GM12878 (cell line): ENCODE measurements around the gene TOPAZ1. TPM values are rescaled to one million over a fixed set of nuclear protein-coding genes. Genes with fewer than 3 reads are reported as not detected.
A peak's percentile ranks its signal among the peaks of the same experiment; 100 is the strongest.

Experiments used
- BMI1 ChIP-seq: fragments of 450-650 bp; IDR thresholded peaks from 2 replicates; pipeline ENCODE4 v1.6.1; 2016; ENCODE audit warnings: mild to moderate bottlenecking, moderate library complexity, borderline replicate concordance
- BRCA1 ChIP-seq: IDR thresholded peaks from 2 replicates; pipeline ENCODE4 v1.6.1; 2011; ENCODE audit warnings: low read depth, low read length, improper control_type of control experiment
- CBX3 ChIP-seq: fragments of 200-600 bp; sonication (generic); IDR thresholded peaks from 2 replicates; pipeline ENCODE4 v1.6.1; 2016; ENCODE audit warnings: low read depth, borderline replicate concordance
- CEBPB ChIP-seq, 2 experiments: fragments of 150-350 bp in 1 of 2; IDR thresholded peaks; 2 replicates each; pipeline ENCODE4 v1.6.1; 2012 to 2014; ENCODE audit warnings: low read depth in 2 of 2, low read length in 2 of 2, borderline replicate concordance in 1 of 2, inconsistent platforms in 1 of 2
- CREM ChIP-seq: IDR thresholded peaks from 2 replicates; pipeline ENCODE4 v1.6.1; 2014; ENCODE audit warnings: antibody characterized with exemption, low read depth
- EGR1 ChIP-seq, 2 experiments: IDR thresholded peaks; 1 replicate in 1 of 2; 2 replicates in 1 of 2; pipeline ENCODE4 v1.6.1; 2011 to 2012; ENCODE audit warnings: low read depth in 2 of 2, low read length in 2 of 2, borderline replicate concordance in 1 of 2, mild to moderate bottlenecking in 1 of 2, moderate library complexity in 1 of 2
- EP300 ChIP-seq, 2 experiments: fragments of 150-350 bp in 1 of 2; IDR thresholded peaks; 2 replicates each; pipeline ENCODE4 v1.6.1; 2011 to 2012; ENCODE audit warnings: low read depth in 2 of 2, low read length in 2 of 2, borderline replicate concordance in 1 of 2, improper control_type of control experiment in 1 of 2, inconsistent platforms in 1 of 2; ENCODE audit not compliant: control insufficient read depth in 1 of 2
- FOS ChIP-seq: IDR thresholded peaks from 3 replicates; pipeline ENCODE4 v1.6.1; 2011; ENCODE audit warnings: borderline replicate concordance; ENCODE audit not compliant: insufficient read length; ENCODE audit errors: extremely low read depth
- HDGF ChIP-seq: fragments of 450-650 bp; IDR thresholded peaks from 2 replicates; pipeline ENCODE4 v1.6.1; 2016; ENCODE audit warnings: antibody characterized with exemption
- IKZF1 ChIP-seq: fragments of 450-650 bp; conservative IDR thresholded peaks from 2 replicates; pipeline ENCODE4 v1.6.1; 2017; ENCODE audit warnings: antibody characterized with exemption, mild to moderate bottlenecking
- PAX8 ChIP-seq: fragments of 450-650 bp; IDR thresholded peaks from 2 replicates; pipeline ENCODE4 v1.6.1; 2017; ENCODE audit warnings: mild to moderate bottlenecking, moderate library complexity
- WRNIP1 ChIP-seq: IDR thresholded peaks from 2 replicates; pipeline ENCODE4 v1.6.1; 2011; ENCODE audit warnings: low read depth, low read length, improper control_type of control experiment, borderline replicate concordance
- ZNF622 ChIP-seq: fragments of 450-650 bp; IDR thresholded peaks from 2 replicates; pipeline ENCODE4 v1.6.1; 2017; ENCODE audit warnings: mild to moderate bottlenecking, inconsistent platforms
- ZZZ3 ChIP-seq: IDR thresholded peaks from 2 replicates; pipeline ENCODE4 v1.6.1; 2011; ENCODE audit warnings: low read depth; ENCODE audit not compliant: control insufficient read depth, insufficient read length
- polyA plus RNA-seq, 11 experiments: library from polyadenylated mRNA; depleted of rRNA in 4 of 11; unstranded in 6 of 11; stranded (reverse) in 5 of 11; fragments of >200 nt; fragmentation: Nextera tagmentation in 4 of 11; fragmentation: Illumina TruSeq in 1 of 11; extraction: Ambion mirVana in 4 of 11; extraction: Trizol in 1 of 11; gene quantifications; 1 replicate in 1 of 11; 2 replicates in 10 of 11; pipeline versions ENCODE4 v1.2.1 to v1.2.3, GENCODE V29; 2011 to 2016; ENCODE audit warnings: inconsistent platforms in 2 of 11, missing spikeins in 2 of 11, low read depth in 1 of 11
- total RNA-seq, 4 experiments: library from RNA; depleted of rRNA in 3 of 4; stranded (reverse); fragments of >200 nt in 3 of 4; fragmentation: Illumina TruSeq in 1 of 4; extraction: Trizol in 1 of 4; gene quantifications; 2 replicates each; pipeline versions ENCODE4 v1.2.1 to v1.2.3, GENCODE V29; 2013 to 2021
- TF ChIP-seq, protein P1 (sequence below): fragments of 150-350 bp; IDR thresholded peaks from 2 replicates; pipeline ENCODE4 v1.6.1; 2016; ENCODE audit warnings: low read depth, low read length
- TF ChIP-seq, protein P2 (sequence below): fragments of 450-650 bp; IDR thresholded peaks from 2 replicates; pipeline ENCODE4 v1.6.1; 2018; ENCODE audit warnings: mild to moderate bottlenecking, low read depth, moderate library complexity; ENCODE audit not compliant: partially characterized antibody
- TF ChIP-seq, protein P3 (sequence below): IDR thresholded peaks from 2 replicates; pipeline ENCODE4 v1.6.1; 2011; ENCODE audit warnings: borderline replicate concordance, low read depth, mild to moderate bottlenecking, moderate library complexity, mixed read lengths, low read length; ENCODE audit not compliant: insufficient read depth; ENCODE audit errors: extremely low read length
- TF ChIP-seq, protein P4 (sequence below): IDR thresholded peaks from 2 replicates; pipeline ENCODE4 v1.6.1; 2012; ENCODE audit warnings: mild to moderate bottlenecking, low read depth, low read length

The TOPAZ1 gene
- total and polyA plus RNA-seq, 10 of the 15 experiments (the other 5 are each of a cell fraction or from before 2014, with no cell fraction given) = 0.02 TPM; not detected in 9

DNA sequence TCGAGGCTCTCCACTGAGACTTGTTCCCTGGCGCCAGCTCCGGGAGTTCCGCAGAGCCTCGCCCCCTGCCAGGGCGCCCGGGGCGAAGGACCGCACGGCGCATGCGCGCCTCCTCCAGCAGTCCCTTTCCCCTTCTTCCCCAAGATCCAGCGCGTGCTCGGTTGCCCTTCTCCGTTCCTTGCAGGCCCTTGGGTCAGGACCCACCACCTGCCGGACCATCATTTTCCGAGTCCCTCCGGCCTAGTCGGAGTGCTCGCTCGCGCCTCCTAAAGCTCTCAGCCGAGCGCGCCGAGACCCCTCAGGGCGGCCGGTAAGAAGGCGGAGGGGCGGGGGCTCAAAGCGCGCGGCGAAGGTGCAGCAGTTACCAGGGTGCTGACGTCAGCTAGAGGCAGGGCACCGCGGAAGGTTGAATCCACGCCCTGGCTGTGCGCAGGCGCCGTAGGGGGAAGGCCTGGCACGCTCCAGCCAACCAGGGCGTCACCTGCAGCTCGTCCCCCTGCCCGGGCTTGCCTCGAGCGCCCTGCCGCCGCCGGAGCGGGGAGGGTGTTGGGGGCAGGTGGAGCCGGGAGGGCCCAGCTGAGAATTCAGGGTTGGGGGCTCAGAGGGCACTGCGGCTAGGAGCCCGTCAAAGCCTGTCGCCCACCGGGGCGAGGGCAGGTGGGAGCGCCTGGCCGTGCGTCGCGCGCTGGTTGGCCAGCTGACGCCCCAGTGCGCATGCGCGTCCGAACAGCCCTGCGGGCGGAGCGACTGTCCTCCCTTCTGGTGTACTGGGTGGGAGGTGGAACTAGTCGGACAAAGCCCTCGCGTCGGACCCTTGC lies 96.5 kb downstream of the TOPAZ1 start, which contains the start of gene TCAIM (continued):
- TF ChIP-seq, protein P1, sequence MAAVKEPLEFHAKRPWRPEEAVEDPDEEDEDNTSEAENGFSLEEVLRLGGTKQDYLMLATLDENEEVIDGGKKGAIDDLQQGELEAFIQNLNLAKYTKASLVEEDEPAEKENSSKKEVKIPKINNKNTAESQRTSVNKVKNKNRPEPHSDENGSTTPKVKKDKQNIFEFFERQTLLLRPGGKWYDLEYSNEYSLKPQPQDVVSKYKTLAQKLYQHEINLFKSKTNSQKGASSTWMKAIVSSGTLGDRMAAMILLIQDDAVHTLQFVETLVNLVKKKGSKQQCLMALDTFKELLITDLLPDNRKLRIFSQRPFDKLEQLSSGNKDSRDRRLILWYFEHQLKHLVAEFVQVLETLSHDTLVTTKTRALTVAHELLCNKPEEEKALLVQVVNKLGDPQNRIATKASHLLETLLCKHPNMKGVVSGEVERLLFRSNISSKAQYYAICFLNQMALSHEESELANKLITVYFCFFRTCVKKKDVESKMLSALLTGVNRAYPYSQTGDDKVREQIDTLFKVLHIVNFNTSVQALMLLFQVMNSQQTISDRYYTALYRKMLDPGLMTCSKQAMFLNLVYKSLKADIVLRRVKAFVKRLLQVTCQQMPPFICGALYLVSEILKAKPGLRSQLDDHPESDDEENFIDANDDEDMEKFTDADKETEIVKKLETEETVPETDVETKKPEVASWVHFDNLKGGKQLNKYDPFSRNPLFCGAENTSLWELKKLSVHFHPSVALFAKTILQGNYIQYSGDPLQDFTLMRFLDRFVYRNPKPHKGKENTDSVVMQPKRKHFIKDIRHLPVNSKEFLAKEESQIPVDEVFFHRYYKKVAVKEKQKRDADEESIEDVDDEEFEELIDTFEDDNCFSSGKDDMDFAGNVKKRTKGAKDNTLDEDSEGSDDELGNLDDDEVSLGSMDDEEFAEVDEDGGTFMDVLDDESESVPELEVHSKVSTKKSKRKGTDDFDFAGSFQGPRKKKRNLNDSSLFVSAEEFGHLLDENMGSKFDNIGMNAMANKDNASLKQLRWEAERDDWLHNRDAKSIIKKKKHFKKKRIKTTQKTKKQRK = no peak
- TF ChIP-seq ZNF622 = no peak
- TF ChIP-seq EGR1 (IDR thresholded peaks at IDR 0.05; ENCODE audit: borderline replicate concordance in 1 of 2, low read depth in 2 of 2, low read length in 2 of 2) = no peak
- TF ChIP-seq CREM = peak; percentile 91
- TF ChIP-seq, protein P2, sequence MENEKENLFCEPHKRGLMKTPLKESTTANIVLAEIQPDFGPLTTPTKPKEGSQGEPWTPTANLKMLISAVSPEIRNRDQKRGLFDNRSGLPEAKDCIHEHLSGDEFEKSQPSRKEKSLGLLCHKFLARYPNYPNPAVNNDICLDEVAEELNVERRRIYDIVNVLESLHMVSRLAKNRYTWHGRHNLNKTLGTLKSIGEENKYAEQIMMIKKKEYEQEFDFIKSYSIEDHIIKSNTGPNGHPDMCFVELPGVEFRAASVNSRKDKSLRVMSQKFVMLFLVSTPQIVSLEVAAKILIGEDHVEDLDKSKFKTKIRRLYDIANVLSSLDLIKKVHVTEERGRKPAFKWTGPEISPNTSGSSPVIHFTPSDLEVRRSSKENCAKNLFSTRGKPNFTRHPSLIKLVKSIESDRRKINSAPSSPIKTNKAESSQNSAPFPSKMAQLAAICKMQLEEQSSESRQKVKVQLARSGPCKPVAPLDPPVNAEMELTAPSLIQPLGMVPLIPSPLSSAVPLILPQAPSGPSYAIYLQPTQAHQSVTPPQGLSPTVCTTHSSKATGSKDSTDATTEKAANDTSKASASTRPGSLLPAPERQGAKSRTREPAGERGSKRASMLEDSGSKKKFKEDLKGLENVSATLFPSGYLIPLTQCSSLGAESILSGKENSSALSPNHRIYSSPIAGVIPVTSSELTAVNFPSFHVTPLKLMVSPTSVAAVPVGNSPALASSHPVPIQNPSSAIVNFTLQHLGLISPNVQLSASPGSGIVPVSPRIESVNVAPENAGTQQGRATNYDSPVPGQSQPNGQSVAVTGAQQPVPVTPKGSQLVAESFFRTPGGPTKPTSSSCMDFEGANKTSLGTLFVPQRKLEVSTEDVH = peak; percentile 56
- TF ChIP-seq BMI1 = no peak
- TF ChIP-seq CBX3 = no peak
- TF ChIP-seq IKZF1 = peak; percentile 86
- TF ChIP-seq CEBPB (IDR thresholded peaks at IDR 0.05; ENCODE audit: borderline replicate concordance in 1 of 2, low read depth in 2 of 2, low read length in 2 of 2) = no peak
- TF ChIP-seq, protein P3, sequence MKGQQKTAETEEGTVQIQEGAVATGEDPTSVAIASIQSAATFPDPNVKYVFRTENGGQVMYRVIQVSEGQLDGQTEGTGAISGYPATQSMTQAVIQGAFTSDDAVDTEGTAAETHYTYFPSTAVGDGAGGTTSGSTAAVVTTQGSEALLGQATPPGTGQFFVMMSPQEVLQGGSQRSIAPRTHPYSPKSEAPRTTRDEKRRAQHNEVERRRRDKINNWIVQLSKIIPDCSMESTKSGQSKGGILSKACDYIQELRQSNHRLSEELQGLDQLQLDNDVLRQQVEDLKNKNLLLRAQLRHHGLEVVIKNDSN = peak; percentile 46
- no peak for TF ChIP-seq FOS
- peak; percentile 97; the same call in 1 of the 2 replicates for TF ChIP-seq HDGF
- TF ChIP-seq PAX8 = no peak
- TF ChIP-seq WRNIP1 = no peak
- TF ChIP-seq BRCA1 = no peak
- TF ChIP-seq EP300 (IDR thresholded peaks at IDR 0.05; ENCODE audit: borderline replicate concordance in 1 of 2, control insufficient read depth in 1 of 2, low read depth in 2 of 2, low read length in 2 of 2) = 0 out of 4 replicates have a peak, but pooled peaks of 1 of the 2 experiments have one; percentile 15
- no peak for TF ChIP-seq ZZZ3
- TF ChIP-seq, protein P4, sequence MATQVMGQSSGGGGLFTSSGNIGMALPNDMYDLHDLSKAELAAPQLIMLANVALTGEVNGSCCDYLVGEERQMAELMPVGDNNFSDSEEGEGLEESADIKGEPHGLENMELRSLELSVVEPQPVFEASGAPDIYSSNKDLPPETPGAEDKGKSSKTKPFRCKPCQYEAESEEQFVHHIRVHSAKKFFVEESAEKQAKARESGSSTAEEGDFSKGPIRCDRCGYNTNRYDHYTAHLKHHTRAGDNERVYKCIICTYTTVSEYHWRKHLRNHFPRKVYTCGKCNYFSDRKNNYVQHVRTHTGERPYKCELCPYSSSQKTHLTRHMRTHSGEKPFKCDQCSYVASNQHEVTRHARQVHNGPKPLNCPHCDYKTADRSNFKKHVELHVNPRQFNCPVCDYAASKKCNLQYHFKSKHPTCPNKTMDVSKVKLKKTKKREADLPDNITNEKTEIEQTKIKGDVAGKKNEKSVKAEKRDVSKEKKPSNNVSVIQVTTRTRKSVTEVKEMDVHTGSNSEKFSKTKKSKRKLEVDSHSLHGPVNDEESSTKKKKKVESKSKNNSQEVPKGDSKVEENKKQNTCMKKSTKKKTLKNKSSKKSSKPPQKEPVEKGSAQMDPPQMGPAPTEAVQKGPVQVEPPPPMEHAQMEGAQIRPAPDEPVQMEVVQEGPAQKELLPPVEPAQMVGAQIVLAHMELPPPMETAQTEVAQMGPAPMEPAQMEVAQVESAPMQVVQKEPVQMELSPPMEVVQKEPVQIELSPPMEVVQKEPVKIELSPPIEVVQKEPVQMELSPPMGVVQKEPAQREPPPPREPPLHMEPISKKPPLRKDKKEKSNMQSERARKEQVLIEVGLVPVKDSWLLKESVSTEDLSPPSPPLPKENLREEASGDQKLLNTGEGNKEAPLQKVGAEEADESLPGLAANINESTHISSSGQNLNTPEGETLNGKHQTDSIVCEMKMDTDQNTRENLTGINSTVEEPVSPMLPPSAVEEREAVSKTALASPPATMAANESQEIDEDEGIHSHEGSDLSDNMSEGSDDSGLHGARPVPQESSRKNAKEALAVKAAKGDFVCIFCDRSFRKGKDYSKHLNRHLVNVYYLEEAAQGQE = no peak
